ENCODE results near the gene B3GNT8.
A peak's percentile ranks its signal among the peaks of the same experiment; 100 is the strongest.
"Not testable (repeated sequence)": the region's sequence is repeated elsewhere in the genome, so short reads cannot be mapped to it uniquely, and the experiment has no call there.

Gene B3GNT8, protein sequence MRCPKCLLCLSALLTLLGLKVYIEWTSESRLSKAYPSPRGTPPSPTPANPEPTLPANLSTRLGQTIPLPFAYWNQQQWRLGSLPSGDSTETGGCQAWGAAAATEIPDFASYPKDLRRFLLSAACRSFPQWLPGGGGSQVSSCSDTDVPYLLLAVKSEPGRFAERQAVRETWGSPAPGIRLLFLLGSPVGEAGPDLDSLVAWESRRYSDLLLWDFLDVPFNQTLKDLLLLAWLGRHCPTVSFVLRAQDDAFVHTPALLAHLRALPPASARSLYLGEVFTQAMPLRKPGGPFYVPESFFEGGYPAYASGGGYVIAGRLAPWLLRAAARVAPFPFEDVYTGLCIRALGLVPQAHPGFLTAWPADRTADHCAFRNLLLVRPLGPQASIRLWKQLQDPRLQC

DNA sequence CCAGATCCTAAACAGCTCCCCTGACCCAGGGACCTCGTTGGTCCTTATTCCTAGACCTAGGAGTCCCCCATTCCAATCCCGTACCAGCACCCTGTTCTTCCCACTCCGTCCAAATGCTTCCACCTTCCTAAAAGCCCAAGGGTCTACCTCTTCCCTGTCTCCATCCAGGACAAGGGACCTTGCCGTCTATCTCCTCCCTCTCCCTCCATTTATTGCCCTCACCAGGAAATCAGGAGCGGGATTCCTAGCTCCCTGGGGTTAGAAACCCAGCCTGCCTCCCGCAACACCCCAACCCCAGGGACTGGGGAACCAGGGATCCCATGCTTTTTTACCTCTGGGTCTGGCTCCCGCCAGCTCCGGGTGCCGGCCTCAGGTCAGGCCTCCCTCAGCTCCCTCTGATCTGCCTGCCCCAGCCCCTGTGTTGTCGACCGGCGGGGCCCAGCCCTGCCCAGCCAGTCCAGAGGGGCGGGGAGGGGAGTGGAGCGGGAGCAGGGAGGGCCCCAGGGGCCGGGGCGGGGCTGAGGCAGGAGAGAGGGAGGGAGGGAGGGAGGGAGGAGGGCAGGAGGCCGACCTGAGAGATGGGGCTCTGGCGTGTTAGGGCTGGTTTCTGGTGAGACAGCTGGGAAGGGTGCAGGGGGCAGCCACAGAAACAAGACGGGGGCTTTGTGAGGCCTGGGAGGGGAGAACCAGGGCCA, at the start of gene B3GNT8:
B3GNT8 (minus strand) TSS at position 423 of the 695 bp plus-strand sequence. CDS start 596 bp downstream, outside the sequence.
- DNase-seq: peak; percentile 63

DNA sequence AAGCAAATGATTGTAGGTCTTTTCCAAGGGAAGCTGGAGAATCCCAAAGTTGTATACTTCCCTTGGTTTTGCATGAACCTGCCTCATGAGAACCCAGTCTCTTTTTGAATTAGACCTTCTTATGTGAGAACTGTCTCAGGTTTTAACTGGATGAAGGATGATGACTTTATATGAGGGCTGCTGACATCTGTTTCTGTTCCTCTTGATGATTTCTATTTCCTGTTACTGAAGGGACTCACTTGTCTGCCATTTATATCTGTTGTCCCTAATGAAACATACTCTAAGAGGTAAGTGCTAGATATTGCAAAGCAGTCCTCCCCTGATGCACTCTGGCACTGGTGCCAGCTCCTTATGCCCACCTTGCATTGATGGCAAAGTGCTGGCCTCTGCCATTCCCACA, 49.4 kb upstream of the B3GNT8 start:
- DNase-seq: no peak

DNA sequence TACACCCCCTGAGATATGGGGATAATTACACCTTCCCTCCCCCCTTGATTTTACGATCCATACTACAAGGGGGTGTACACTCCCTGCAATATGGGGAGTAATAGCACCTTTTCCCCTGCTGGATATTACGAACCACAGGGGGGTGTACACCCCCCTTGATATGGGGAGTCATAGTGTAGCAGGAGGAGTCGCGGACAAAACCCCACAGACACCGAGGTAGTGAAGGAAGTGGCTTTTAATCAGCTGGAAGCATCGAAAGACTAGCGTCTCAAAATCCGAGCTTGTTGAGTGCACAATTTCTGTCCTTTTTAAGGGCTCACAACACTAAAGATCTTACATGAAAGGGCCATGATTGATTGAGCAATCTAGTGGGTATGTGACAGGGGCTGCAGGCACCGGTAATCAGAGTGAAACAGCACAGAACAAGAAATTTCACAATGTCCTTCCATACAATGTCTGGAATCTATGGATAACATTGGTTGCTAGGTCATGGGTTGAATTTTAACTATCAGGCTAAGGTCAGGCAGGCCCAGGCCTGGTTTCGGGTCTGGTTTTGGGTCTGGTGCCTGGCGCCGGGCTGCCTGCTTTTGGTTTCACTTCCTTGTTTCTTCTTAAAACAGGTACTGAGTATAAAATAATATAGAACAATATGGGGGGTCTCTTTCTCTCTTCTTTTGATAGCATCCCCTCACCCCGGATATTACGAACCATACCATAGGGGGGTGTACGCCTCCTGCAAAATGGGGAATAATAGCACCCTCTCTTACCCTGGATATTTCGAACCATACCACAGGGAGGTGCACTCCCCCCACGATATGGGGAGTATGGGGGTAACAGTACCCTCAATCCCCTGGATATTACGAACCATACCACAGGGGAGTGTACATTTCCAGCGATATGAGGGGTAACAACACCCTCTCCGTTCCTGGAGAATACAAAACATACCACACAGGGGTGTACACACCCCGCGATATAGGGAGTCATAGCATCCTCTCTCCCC, 36.4 kb upstream of the B3GNT8 start:
- not testable (repeated sequence) for DNase-seq

DNA sequence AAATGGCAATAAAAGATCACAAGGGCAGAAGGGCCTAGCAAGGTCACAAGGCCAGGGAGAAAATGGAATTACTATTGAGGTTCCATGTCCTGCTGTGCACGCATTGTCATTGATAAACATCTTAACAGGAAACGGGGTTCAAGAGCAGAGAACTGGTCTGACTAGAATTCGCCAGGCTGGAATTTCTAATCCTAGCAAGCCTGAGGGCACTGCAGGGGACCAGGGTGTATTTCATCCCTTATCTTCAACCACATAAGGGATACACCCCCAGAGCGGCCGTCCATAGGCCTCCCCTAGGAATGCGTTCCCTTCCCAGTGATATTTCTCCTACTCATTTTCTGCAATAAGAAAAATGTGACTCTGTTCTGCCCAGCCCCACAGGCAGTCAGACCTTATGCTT, 35.3 kb upstream of the B3GNT8 start:
- DNase-seq: no peak

DNA sequence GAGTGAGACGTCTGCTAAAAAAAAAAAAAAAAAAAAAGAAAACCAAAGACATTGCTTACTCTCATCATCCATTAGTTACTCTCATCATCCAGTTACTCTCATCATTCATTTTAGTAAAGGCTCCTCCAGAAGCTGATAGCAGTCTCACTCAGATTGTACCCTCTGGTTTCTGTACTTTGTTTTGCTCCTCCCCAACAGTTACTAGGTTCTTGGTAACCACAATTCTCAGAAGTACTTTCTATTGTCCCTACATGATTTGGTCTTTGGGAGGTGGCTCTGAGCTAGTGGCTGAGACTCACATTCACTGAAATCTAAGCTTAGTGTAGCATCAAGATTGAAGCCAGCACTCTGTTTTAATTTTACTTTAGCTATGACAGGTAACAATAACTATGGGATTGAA, 30.1 kb upstream of the B3GNT8 start:
- no peak for DNase-seq

DNA sequence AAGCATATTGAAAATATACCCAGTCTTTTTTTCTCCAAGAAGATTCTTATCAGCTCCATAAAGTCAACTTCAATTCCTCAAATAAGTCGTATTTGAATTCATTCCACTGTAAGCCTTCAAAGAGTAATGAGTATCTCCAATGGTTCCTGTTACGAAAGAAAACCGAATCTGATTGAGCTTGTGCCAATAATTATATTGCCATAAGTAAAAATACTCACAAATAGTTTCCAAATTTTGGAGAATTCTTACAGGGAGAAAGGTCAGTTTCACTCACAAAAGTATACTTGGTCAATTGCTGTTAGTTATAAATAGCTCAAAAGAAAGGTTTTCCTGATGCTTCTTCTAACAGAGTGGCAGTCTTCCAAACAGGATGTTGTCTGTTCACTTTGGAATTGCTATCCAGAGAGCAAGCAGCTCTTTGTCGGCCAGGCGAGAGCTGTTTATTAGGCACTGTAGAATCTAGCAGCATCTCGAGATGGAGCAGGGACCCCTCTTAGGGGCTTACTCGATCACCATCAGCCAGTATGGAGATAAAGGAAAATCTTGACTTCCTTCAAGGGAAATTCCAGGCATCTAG, 29.3 kb upstream of the B3GNT8 start:
- no peak for DNase-seq

DNA sequence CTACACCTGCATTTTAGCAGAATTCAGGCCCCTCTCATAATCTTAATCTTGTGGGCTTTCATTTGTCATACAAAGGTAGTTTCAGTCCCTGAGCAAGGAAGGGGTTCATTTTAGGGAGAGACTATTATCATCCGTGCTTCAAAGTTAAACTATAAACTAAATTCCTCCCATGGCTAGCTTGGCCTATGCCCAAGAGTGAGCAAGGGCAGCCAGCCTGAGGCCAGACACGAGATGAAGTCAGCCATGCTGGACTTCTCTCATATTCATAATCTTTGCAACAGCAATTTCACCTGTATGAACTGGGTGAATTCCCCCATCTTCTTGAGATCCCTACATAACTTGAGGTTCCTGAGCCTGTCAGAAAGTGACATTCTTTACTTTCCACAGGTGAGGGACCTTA, 28.8 kb upstream of the B3GNT8 start:
- DNase-seq: no peak

DNA sequence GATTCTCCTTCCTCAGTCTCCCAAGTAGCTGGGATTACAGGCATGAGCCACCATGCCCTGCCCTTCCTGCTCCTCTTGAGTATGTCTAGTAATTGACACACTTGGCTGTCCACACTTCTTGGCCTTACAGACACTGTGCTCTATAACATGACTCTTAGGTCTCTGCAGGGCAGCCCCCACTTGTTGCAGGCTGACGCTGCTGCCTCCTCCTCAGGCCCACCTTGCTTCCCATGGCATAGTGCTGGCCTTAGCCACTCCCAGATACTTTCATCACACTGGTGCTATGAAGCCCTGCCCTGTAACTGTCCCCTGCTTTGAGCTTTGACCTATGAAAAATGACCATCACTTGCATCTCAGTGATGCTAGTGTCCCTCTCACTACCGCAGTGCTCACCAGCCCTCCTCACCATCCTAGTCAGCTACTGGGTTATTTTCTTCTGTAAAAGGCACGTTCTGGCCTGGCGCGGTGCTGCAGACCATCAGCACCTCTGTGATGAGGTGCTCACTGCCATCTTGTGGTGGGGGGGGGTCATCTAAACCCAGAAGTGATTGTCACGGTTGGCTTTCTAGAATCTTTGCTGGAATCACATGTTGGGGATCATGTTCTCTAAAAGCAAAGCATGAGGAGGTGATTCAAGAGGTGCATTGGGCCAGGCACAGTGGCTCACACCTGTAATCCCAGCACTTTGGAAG, 25.6 kb upstream of the B3GNT8 start:
- no peak for DNase-seq

DNA sequence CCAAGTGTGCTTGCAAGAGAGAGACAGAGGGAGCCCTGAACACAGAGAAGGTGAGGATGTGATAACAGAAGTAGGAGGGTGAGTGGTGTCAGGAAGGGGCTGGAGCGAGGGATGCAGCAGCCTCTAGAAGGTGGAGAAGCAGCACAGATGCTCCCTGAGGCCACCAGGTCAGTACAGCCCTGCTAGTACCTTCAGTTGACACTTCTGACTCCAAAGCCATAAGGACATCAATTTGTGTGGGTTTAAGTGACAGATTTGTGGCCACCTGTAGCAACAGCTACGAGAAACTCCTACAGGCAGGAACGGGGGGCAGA, 22.6 kb upstream of the B3GNT8 start:
- DNase-seq: no peak

DNA sequence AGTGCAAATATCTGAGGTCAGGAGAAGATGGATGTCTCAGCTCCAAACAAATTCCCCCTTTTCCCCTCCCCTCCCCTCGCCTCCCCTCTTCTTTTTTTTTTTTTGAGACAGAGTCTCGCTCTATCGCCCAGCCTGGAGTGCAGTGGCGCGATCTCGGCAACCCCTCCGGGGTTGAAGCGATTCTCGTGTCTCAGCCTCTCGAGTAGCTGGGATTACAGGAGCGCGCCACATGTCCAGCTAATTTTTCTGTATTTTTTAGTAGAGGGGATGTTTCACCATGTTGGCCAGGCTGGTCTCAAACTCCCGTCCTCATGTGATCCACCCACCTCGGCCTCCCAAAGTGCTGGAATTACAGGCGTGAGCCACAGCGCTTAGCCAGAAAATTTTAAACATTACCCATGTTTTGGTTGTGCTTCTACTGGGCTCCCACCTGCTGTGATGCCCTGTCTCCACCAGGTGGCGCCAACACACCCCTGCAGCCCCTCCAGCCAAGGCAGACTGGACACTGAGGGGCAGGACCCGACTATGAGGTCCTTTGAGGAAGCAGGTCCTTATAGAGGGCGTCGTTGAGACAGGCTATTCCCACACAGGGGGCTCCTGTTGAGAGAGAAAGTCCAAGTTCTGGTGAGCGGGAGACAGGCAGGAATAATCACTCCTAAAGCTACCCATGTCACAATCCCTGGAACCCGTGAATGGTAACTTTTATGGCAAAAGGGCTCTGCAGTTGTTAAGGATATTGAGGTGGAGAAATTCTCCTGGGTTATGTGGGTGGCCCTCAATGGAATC, 22.1 kb upstream of the B3GNT8 start:
- peak; percentile 89 for DNase-seq

DNA sequence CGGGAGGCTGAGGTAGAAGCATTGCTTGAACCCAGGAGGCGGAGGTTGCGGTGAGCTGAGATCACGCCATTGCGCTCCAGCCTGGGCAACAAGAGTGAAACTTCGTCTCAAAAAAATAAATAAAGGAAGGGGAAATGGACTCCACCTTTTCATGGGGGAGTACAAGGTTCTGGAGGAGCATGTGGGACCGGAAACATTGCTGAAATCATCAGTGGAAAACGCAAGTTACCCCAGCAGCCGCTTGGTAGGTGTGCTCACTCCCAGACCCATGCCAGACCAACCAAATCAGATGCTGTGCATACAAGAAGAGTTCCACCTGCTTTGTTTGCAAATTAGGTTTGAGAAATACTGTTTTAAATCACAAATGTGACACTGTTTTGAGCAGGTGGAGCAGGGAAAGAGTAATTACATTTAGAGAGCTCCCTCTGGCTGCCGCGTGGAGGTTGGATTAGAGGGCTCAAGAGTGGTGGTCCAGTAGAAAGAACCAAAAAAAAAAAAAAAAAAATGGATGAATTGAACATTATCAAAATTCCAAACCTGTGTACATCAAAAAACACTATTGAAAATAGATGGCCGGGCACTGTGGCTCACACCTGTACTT, 20.7 kb upstream of the B3GNT8 start:
- DNase-seq: no peak

DNA sequence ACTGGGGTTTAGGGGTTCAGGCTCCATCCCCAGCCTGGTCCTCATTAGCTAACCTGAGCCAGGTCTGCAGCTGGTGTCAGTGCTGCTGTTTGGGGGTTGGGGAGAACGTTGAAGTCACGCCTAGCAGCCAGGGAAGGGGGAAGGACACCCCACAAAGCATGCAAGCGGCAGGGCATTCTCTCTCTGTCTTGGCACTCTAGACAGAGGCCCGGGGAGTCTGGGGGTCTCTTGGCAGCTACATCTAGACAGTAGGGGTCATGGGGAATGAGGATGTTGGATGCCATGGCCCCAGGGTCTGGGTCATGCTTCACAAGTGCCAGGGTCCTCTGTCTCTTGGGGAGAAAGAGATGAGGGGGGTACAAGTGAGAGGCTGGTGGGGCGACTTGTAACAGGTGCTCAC, 18.4 kb upstream of the B3GNT8 start:
- no peak for DNase-seq

DNA sequence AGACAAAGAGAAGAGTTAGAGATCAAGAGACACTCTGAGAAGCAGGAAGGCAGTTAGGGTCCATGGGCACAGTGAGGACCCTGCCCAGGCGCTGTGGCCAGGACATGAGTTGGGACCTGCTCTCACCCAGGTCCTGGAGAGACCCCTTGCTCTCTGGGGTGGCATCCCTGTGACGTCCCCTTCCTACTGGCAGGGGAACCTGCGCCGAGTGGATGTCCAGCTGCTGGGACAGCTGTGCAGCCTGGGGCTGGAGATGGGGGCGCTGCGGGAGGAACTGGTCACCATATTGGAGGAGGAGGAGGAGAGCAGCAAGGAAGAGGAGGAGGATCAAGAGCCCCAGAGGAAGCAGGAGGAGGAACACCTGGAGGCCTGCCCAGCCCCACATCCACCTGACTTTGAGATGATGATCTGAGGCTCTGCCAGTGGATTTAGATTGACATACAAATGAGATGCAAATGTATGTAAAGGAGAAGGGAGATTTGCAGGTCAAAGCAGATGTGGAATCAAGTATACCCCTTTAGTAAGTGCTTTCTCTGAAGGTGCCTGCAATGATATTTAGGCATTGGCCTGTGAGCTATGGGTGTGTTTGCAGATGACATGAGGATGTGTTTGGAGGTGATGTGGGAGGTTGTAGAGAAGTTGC, 16.8 kb upstream of the B3GNT8 start:
- no peak for DNase-seq

DNA sequence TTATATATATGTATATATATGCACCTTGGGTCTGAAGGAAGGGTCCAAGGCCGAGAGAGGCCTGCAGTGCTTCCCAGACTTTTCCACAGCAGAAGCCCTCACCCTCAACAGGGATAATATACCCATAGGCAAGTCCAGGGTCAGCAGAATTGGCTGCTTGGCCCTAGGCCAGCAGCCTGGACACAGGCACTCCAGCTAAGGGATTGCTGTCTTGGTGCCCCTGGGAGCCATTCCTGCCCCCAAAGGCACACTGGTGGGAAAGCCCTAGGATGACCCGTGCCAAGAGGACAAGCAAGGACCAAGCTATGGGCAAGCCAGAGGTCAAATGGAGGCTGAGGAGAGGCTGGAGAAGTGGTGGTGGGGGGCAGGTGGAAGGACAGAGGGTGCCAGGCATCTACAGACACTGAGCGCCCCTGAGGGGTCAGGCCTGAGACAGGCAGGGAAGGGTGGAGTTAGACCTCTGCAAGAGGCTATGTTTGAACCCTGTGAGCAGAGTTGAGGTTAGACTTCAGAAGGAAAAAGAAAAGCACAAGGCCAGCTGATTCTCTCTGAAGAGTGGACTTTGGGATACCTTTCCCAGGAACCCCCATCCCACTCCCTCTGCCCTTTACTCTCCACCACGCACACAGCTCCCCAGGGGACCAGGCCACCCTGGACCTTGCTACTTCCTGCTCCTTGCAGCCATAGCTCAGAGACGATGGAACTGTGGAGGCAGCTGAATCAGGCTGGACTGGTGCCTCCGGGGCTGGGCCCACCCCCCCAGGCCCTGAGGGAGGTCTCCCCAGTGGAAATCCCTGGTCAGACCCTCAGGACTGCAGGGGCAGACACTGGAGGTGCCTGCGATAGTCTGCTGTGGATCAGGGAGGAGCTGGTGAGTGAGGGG, 15.5 kb upstream of the B3GNT8 start, which contains the start of gene ERICH4:
ERICH4 (plus strand) TSS at position 684 of the 883 bp plus-strand sequence; CDS start at position 698, 14 bp downstream.
- DNase-seq: no peak

DNA sequence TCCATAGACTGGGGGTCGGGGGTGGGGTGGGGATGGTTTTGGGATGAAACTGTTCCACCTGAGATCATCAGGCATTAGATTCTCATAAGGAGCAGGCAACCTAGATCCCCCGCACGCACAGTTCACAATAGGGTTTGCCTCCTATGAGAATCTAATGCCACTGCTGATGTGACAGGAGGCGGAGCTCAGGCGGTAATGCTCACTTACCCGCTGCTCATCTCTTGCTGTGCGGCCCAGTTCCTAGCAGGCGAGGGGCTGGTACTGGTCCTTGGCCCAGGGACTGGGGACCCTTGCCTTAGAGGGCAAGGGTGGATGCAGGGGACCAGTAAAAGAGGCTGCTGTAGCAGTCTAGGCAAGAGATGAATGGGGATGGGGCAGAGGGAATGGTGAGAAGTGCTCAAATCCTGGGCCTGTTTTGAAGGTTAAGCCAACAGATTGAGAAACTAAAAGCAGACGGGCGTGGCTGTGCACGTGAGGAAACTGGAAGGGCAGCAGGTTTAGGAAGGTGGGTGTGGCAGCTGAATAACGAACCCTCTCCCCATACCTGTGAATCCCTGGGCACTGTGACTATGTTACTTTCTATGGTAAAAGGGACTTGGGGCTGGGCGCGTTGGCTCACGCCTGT, 14.3 kb upstream of the B3GNT8 start:
- no peak for DNase-seq

DNA sequence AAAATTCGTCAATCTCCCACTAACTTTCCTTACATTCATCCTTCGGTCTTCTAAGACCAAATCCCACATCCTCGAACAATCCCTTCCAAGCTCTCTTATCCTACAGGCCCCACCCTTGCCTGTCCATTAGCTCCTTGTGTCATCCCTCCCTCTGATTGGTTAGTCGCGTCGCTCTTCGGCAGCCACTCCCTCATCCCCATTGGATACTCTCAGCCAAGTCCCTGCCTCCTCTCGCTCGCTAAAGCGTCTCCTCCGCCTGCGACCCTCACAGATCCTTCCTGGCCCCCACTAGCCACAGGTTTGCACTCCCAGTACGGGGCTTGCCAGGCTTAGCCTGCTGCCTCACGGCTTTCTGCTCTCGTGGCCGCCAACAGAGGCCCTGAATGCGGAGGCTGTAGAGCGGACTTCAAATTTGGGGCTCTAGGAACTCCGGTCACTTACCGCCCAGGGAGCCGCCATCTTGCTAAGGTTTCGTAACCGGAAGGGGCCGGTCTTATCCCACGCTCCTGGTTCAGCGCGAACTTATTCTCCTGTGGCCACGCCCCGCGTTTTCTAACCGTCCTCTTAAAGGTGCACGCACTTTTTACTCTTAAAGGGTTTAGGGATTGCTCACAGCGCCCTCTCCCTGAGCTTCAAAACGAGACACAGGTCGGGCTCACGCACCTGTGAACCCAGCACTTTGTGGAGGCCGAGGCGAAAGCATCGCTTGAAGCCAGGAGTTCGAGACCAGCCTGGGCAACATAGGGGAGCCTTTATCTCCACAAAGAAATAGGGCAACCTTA, 12.5 kb upstream of the B3GNT8 start, which contains the start of gene DMAC2:
DMAC2 (minus strand) TSS at position 472 of the 782 bp plus-strand sequence; CDS start at position 459, 13 bp downstream.
- peak; percentile 99 for DNase-seq

DNA sequence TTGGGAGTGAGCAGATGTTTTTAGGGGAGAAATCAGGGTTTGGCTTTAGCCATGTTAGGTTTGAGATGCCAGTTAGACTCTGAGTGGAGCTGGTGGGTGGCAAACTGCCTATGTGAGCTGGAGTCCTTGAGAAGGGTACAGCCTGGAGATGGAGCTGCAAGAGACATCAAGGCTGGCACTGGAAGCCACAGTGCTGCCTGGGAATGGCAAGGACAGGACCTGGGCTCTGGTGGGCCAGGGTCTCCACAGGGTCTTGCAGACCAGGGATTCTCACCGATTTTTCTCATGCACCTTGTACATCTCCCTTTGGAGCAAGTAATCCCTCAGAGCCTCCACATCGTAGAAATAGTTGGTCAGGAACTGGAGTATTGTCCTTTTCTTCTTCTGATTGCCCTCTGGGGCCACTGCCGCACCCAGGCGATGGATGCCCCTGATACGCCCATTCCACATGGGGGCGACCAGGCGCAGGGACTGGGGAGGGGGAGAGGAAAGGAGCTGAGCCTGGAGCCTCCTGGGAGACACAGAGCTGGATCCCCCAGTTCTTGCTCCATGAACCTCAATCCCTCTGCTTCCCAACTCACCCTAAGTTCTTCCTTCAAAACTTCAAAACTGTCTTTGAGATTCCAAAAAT, 10.9 kb upstream of the B3GNT8 start:
- DNase-seq: no peak

DNA sequence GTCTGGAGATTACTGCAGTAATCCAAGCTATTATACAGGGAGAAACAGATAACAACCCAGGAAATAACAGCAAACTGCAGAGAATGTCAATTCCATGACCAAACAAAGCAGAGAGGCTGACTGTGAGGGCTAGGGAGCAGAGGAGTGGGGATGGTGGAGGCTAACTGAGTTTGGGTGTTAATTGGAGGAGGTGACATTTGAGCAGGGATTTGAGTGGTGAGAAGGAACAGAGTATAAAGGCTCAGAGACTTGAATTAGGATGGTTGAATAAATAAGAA, 9.4 kb upstream of the B3GNT8 start:
- DNase-seq: no peak
